KMS-11 (cell line): Measurements from ENCODE around the gene CPE.

Experiments
- H2AFZ ChIP-seq: fragments of 200-600 bp; sonication (generic); 2 replicates; pipeline ENCODE4 v1.6.1; 2016; ENCODE audit warnings: antibody characterized with exemption, mixed run types, low read depth
- H3K27ac ChIP-seq: fragments of 200-600 bp; sonication (generic); 2 replicates; pipeline ENCODE4 v1.6.1; 2016; ENCODE audit warnings: mild to moderate bottlenecking, mixed run types
- H3K27me3 ChIP-seq: fragments of 200-600 bp; sonication (generic); 2 replicates; pipeline ENCODE4 v1.6.1; 2017; ENCODE audit warnings: mild to moderate bottlenecking, low read depth, mixed run types, moderate library complexity; ENCODE audit not compliant: insufficient read depth
- H3K36me3 ChIP-seq: fragments of 200-600 bp; sonication (generic); 2 replicates; pipeline ENCODE4 v1.6.1; 2017; ENCODE audit warnings: mild to moderate bottlenecking, mixed run types; ENCODE audit not compliant: insufficient read depth
- H3K4me1 ChIP-seq: fragments of 200-600 bp; sonication (generic); 2 replicates; pipeline ENCODE4 v1.6.1; 2016; ENCODE audit warnings: mild to moderate bottlenecking, low read depth, mixed run types; ENCODE audit not compliant: poor library complexity, severe bottlenecking
- H3K4me2 ChIP-seq: fragments of 200-600 bp; sonication (generic); 2 replicates; pipeline ENCODE4 v1.7.0; 2016; ENCODE audit warnings: mild to moderate bottlenecking, mixed run types
- H3K4me3 ChIP-seq: fragments of 200-600 bp; sonication (generic); IDR thresholded peaks from 2 replicates; pipeline ENCODE4 v1.6.1; 2017; ENCODE audit warnings: low read depth, low read length, mixed read lengths; ENCODE audit not compliant: insufficient read depth
- H3K79me2 ChIP-seq: fragments of 200-600 bp; sonication (generic); 2 replicates; pipeline ENCODE4 v1.6.1; 2016; ENCODE audit warnings: low read depth, mixed run types; ENCODE audit not compliant: insufficient read depth
- H3K9ac ChIP-seq: fragments of 200-600 bp; sonication (generic); 2 replicates; pipeline ENCODE4 v1.6.1; 2016; ENCODE audit warnings: mild to moderate bottlenecking, mixed run types
- H4K20me1 ChIP-seq: fragments of 200-600 bp; sonication (generic); 2 replicates; pipeline ENCODE4 v1.6.1; 2016; ENCODE audit warnings: mild to moderate bottlenecking, mixed run types; ENCODE audit not compliant: insufficient read depth
- CTCF ChIP-seq: fragments of 200-600 bp; sonication (generic); conservative IDR thresholded peaks from 2 replicates; pipeline ENCODE4 v1.6.1; 2017; ENCODE audit warnings: low read depth, mild to moderate bottlenecking, antibody characterized with exemption, low read length, moderate library complexity, mixed read lengths

CPE gene

GRCh38 chr4:165343353-165344191 is 35.2 kb upstream of the CPE start:
- no peak overlapping the region for H3K27ac ChIP-seq
- H3K4me3 ChIP-seq = no peak overlapping the region
- no peaks in the 10 kb centered on the region for H3K4me1 ChIP-seq
- peaks cover 7% of the 10 kb centered on the region; the same call in 1 of the 2 replicates for H3K36me3 ChIP-seq
- no peak overlapping the region for H3K4me2 ChIP-seq
- no peaks in the 10 kb centered on the region for H3K27me3 ChIP-seq
- H4K20me1 ChIP-seq = 0 out of 2 replicates have a peak, but pooled peaks cover 3% of the 10 kb centered on the region
- H2AFZ ChIP-seq = no peak overlapping the region
- no peak overlapping the region for H3K9ac ChIP-seq
- H3K79me2 ChIP-seq = no peaks in the 10 kb centered on the region
- no peak for TF ChIP-seq CTCF

- Histone ChIP-seq H2AFZ (no peak overlapping the region), H4K20me1 (0 out of 2 replicates have a peak, but pooled peaks cover 3% of the 10 kb centered on the region), H3K4me1 (no peaks in the 10 kb centered on the region), H3K27me3 (no peaks in the 10 kb centered on the region), H3K9ac (no peak overlapping the region), H3K4me3 (no peak overlapping the region), H3K4me2 (no peak overlapping the region), H3K36me3 (no peaks in the 10 kb centered on the region), H3K79me2 (no peaks in the 10 kb centered on the region), H3K27ac (no peak overlapping the region)
- TF ChIP-seq CTCF = no peak
These were observed 33.0 kb upstream of the CPE start for GRCh38 chr4:165345666-165346417.

- no peaks in the 10 kb centered on the region for H3K79me2 ChIP-seq
- no peaks in the 10 kb centered on the region for H3K36me3 ChIP-seq
- no peak overlapping the region for H3K4me2 ChIP-seq
- H3K27ac ChIP-seq = no peak overlapping the region
- no peaks in the 10 kb centered on the region for H3K27me3 ChIP-seq
- no peaks in the 10 kb centered on the region for H3K4me1 ChIP-seq
- no peak overlapping the region for H2AFZ ChIP-seq
- no peak for TF ChIP-seq CTCF
- H3K9ac ChIP-seq = no peak overlapping the region
- no peak overlapping the region for H3K4me3 ChIP-seq
- 0 out of 2 replicates have a peak, but pooled peaks cover 3% of the 10 kb centered on the region for H4K20me1 ChIP-seq
These were observed 30.9 kb upstream of the CPE start for GRCh38 chr4:165347647-165348569.
